K562 (cell line): Measurements from ENCODE around the gene AGAP3. TPM values are rescaled to one million over a fixed set of nuclear protein-coding genes. Genes with fewer than 3 reads are reported as not detected.
A peak's percentile ranks its signal among the peaks of the same experiment; 100 is the strongest.

Experiments used
- ARID1B ChIP-seq: fragments of 450-650 bp; IDR thresholded peaks from 2 replicates; pipeline ENCODE4 v1.6.1; 2016; ENCODE audit warnings: antibody characterized with exemption, mild to moderate bottlenecking, inconsistent platforms
- BMI1 ChIP-seq: fragments of 150-350 bp; IDR thresholded peaks from 2 replicates; pipeline ENCODE4 v1.6.1; 2014; ENCODE audit warnings: low read length
- CEBPB ChIP-seq: fragments of 450-650 bp; IDR thresholded peaks from 2 replicates; pipeline ENCODE4 v1.6.1; 2016; ENCODE audit warnings: missing genetic modification characterization, missing compliant biosample characterization
- CSDE1 ChIP-seq, 2 experiments: fragments of 450-650 bp; IDR thresholded peaks; 2 replicates each; pipeline ENCODE4 v1.6.1; 2016; ENCODE audit warnings: mild to moderate bottlenecking in 1 of 2
- FOS ChIP-seq: IDR thresholded peaks from 3 replicates; pipeline ENCODE4 v1.6.1; 2011; ENCODE audit not compliant: insufficient read length; ENCODE audit errors: extremely low read depth
- MED1 ChIP-seq: sonication (generic); formaldehyde crosslinking; IDR thresholded peaks from 2 replicates; pipeline ENCODE4 v1.8.1; 2023; ENCODE audit warnings: missing genetic modification reagents, borderline replicate concordance
- NBN ChIP-seq: fragments of 450-650 bp; IDR thresholded peaks from 2 replicates; pipeline ENCODE4 v1.6.1; 2016; ENCODE audit warnings: low read depth, mild to moderate bottlenecking
- NELFE ChIP-seq: IDR thresholded peaks from 2 replicates; pipeline ENCODE4 v1.6.1; 2011; ENCODE audit warnings: mild to moderate bottlenecking; ENCODE audit not compliant: insufficient read depth, insufficient read length
- NRF1 ChIP-seq, 2 experiments: fragments of 450-650 bp; IDR thresholded peaks in 1 of 2; conservative IDR thresholded peaks in 1 of 2; 2 replicates each; pipeline ENCODE4 v1.6.1; 2014; ENCODE audit warnings: mild to moderate bottlenecking in 2 of 2
- POLR2B ChIP-seq: fragments of 450-650 bp; IDR thresholded peaks from 2 replicates; pipeline ENCODE4 v1.6.1; 2018; ENCODE audit warnings: low read depth; ENCODE audit not compliant: partially characterized antibody
- SAP30 ChIP-seq: fragments of 200-600 bp; sonication (generic); IDR thresholded peaks from 2 replicates; pipeline ENCODE4 v1.6.1; 2012; ENCODE audit warnings: borderline replicate concordance, low read depth, mild to moderate bottlenecking, moderate library complexity, low read length, control low read depth, inconsistent platforms; ENCODE audit not compliant: insufficient read depth, poor library complexity, severe bottlenecking
- TCF7L2 ChIP-seq: fragments of 150-350 bp; IDR thresholded peaks from 2 replicates; pipeline ENCODE4 v1.6.1; 2016; ENCODE audit warnings: low read depth, mild to moderate bottlenecking, low read length, moderate library complexity
- ZNF224 ChIP-seq: sonication (generic); formaldehyde crosslinking; IDR thresholded peaks from 2 replicates; pipeline ENCODE4 v1.8.0; 2022; ENCODE audit warnings: mild to moderate bottlenecking, missing genetic modification reagents
- ZNF583 ChIP-seq: fragments of 250-450 bp; sonication (Bioruptor Pico); IDR thresholded peaks from 2 replicates; pipeline ENCODE4 v1.4.0; 2020
- ZNF717 ChIP-seq: fragments of 250-450 bp; sonication (Bioruptor Pico); IDR thresholded peaks from 2 replicates; pipeline ENCODE4 v1.5.0; 2021
- polyA plus RNA-seq, 8 experiments: library from polyadenylated mRNA; depleted of rRNA in 4 of 8; stranded (reverse) in 5 of 8; unstranded in 3 of 8; fragments of >200 nt; fragmentation: Nextera tagmentation in 2 of 8; fragmentation: Illumina TruSeq in 1 of 8; extraction: Ambion mirVana in 2 of 8; extraction: Trizol in 1 of 8; gene quantifications; 2 replicates each; pipeline versions ENCODE4 v1.2.1 to v1.2.3, GENCODE V29; 2011 to 2014; ENCODE audit warnings: inconsistent platforms in 1 of 8, missing spikeins in 1 of 8
- total RNA-seq, 7 experiments: library from RNA; depleted of rRNA in 6 of 7; stranded (reverse); fragments of >200 nt in 6 of 7; fragmentation: Illumina TruSeq in 2 of 7; extraction: Trizol in 2 of 7; gene quantifications; 2 replicates each; pipeline versions ENCODE4 v1.2.1 to v1.2.3, GENCODE V29; 2011 to 2021; ENCODE audit warnings: low replicate concordance in 1 of 7
- TF ChIP-seq, protein P1 (sequence below), 2 experiments: fragments of 450-650 bp; formaldehyde crosslinking in 1 of 2; IDR thresholded peaks; 2 replicates each; pipeline versions ENCODE4 v1.4.0 to v1.6.1; 2014 to 2020; ENCODE audit warnings: mild to moderate bottlenecking in 2 of 2, borderline replicate concordance in 1 of 2, low read depth in 1 of 2
- TF ChIP-seq, protein P2 (sequence below): sonication (generic); formaldehyde crosslinking; IDR thresholded peaks from 2 replicates; pipeline ENCODE4 v1.8.1; 2023; ENCODE audit warnings: missing genetic modification reagents, mild to moderate bottlenecking, borderline replicate concordance

The AGAP3 gene
- total and polyA plus RNA-seq, 9 of the 15 experiments (the other 6 are each of a cell fraction or from before 2014, with no cell fraction given) = 3.4 to 208 (median 62.2) TPM

DNA sequence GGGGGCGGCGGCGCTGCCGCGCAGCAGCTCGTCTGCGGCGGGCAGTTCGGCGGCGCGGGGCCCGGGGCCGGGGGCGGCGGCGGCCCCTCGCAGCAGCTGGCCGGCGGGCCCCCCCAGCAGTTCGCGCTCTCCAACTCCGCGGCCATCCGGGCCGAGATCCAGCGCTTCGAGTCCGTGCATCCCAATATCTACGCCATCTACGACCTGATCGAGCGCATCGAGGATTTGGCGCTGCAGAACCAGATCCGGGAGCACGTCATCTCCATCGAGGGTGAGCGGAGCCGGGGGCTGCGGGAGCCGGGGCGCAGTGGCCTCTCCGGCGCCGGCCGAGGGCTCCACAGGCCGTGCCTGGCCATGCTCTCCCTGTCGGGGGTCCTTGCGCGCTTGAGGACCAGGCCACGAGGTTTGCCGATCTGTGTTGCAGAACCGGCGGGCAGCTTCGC is 548 bp downstream of the AGAP3 start (continued):
- TF ChIP-seq MED1 (CRISPR knock-in tag) = no peak
- no peak for TF ChIP-seq TCF7L2
- TF ChIP-seq, protein P1, sequence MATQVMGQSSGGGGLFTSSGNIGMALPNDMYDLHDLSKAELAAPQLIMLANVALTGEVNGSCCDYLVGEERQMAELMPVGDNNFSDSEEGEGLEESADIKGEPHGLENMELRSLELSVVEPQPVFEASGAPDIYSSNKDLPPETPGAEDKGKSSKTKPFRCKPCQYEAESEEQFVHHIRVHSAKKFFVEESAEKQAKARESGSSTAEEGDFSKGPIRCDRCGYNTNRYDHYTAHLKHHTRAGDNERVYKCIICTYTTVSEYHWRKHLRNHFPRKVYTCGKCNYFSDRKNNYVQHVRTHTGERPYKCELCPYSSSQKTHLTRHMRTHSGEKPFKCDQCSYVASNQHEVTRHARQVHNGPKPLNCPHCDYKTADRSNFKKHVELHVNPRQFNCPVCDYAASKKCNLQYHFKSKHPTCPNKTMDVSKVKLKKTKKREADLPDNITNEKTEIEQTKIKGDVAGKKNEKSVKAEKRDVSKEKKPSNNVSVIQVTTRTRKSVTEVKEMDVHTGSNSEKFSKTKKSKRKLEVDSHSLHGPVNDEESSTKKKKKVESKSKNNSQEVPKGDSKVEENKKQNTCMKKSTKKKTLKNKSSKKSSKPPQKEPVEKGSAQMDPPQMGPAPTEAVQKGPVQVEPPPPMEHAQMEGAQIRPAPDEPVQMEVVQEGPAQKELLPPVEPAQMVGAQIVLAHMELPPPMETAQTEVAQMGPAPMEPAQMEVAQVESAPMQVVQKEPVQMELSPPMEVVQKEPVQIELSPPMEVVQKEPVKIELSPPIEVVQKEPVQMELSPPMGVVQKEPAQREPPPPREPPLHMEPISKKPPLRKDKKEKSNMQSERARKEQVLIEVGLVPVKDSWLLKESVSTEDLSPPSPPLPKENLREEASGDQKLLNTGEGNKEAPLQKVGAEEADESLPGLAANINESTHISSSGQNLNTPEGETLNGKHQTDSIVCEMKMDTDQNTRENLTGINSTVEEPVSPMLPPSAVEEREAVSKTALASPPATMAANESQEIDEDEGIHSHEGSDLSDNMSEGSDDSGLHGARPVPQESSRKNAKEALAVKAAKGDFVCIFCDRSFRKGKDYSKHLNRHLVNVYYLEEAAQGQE (IDR thresholded peaks at IDR 0.05; ENCODE audit: borderline replicate concordance) = no peak
- TF ChIP-seq, protein P1 (CRISPR knock-in tag; IDR thresholded peaks at IDR 0.05; ENCODE audit: low read depth) = peak; percentile 4; the same call in 1 of the 2 replicates
- no peak for TF ChIP-seq NRF1 (conservative IDR thresholded peaks at IDR 0.05 in 1 of 2, IDR thresholded peaks at IDR 0.05 in 1 of 2)
- TF ChIP-seq SAP30 = no peak
- TF ChIP-seq ARID1B = no peak
- TF ChIP-seq NBN = no peak
- TF ChIP-seq POLR2B = no peak
- 0 out of 2 replicates have a peak, but pooled peaks have one; percentile 60 for TF ChIP-seq ZNF224 (CRISPR knock-in tag)
- TF ChIP-seq, protein P2, sequence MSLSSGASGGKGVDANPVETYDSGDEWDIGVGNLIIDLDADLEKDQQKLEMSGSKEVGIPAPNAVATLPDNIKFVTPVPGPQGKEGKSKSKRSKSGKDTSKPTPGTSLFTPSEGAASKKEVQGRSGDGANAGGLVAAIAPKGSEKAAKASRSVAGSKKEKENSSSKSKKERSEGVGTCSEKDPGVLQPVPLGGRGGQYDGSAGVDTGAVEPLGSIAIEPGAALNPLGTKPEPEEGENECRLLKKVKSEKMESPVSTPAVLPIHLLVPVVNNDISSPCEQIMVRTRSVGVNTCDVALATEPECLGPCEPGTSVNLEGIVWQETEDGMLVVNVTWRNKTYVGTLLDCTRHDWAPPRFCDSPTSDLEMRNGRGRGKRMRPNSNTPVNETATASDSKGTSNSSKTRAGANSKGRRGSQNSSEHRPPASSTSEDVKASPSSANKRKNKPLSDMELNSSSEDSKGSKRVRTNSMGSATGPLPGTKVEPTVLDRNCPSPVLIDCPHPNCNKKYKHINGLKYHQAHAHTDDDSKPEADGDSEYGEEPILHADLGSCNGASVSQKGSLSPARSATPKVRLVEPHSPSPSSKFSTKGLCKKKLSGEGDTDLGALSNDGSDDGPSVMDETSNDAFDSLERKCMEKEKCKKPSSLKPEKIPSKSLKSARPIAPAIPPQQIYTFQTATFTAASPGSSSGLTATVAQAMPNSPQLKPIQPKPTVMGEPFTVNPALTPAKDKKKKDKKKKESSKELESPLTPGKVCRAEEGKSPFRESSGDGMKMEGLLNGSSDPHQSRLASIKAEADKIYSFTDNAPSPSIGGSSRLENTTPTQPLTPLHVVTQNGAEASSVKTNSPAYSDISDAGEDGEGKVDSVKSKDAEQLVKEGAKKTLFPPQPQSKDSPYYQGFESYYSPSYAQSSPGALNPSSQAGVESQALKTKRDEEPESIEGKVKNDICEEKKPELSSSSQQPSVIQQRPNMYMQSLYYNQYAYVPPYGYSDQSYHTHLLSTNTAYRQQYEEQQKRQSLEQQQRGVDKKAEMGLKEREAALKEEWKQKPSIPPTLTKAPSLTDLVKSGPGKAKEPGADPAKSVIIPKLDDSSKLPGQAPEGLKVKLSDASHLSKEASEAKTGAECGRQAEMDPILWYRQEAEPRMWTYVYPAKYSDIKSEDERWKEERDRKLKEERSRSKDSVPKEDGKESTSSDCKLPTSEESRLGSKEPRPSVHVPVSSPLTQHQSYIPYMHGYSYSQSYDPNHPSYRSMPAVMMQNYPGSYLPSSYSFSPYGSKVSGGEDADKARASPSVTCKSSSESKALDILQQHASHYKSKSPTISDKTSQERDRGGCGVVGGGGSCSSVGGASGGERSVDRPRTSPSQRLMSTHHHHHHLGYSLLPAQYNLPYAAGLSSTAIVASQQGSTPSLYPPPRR = no peak
- no peak for TF ChIP-seq ZNF583
- TF ChIP-seq CEBPB (tag) = no peak
- TF ChIP-seq BMI1 = no peak
- no peak for TF ChIP-seq ZNF717
- no peak for TF ChIP-seq NELFE
- no peak for TF ChIP-seq CSDE1 (IDR thresholded peaks at IDR 0.05)
- no peak for TF ChIP-seq FOS
